GM10248 (cell line): ENCODE results near the gene DGKI.

ENCODE experiments used
- CTCF ChIA-PET: fragments of 300-600 bp; sonication (Branson Sonifier 250); formaldehyde crosslinking; extraction: SDS; loops from one replicate; lab custom pipeline; 2021; ENCODE audit warnings: antibody characterized with exemption; lab: Yijun Ruan, JAX
- POLR2A ChIA-PET: fragments of 350-650 bp; sonication (Branson Sonifier 250); formaldehyde crosslinking; extraction: SDS; loops from one replicate; lab custom pipeline; 2020; ENCODE audit warnings: antibody characterized with exemption; lab: Yijun Ruan, JAX
- DNase-seq: peaks from one replicate; pipeline ENCODE4 v3.0.0; 2012; ENCODE audit errors: extremely low spot score
- TF ChIP-seq, protein P1 (sequence below): IDR thresholded peaks from 2 replicates; pipeline ENCODE4 v1.5.1; 2012; ENCODE audit warnings: mild to moderate bottlenecking, low read depth; ENCODE audit errors: extremely low read depth, missing control alignments, control extremely low read depth

Gene DGKI

DNA sequence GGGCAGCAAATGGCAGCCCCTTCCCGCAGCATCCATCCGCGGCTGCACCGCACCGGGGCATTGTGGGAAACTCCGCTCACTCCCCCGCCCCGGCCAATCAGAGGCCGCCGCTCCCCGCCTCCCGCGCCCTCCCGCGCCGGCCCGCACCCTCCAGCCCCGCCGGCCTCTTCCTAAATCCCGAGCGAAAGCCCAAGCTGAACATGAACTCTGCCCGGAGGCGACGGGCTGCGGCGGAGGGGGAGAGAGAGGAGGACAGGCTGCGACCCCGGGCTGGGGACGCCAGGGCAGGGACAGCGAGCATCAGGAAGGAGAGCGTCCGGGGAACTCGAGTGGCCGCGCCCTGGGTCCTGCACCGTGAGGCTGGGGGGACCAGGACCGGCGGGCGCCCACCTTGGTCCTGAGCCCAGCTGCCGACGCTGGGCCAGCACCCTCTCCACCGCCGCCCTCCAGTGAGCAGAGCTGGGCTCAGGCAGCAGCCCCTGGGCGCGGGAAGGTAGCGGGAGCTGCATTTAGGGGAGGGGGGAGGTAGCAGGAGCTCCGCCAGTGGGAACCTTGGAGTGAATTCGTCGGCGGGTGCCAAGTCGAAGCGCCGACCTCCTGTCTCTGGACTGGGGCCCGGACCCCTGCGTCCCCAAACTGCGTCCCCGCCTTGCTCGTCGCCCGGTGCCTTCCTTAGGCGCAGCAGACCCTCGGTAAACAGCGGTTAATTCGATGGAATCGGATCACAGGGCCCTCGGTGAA, at the start of gene DGKI:
TSS of gene DGKI (minus strand) at position 148 of the 741 bp plus-strand sequence.
- ChIA-PET POLR2A (no interaction called here), CTCF (interaction anchor here (1.3 kb wide), 1 partner anchor 15 kb away, joined by 4 read pairs; no protein-coding TSS in a partner anchor)
- DNase-seq, result peak; percentile 62
- TF ChIP-seq, protein P1, sequence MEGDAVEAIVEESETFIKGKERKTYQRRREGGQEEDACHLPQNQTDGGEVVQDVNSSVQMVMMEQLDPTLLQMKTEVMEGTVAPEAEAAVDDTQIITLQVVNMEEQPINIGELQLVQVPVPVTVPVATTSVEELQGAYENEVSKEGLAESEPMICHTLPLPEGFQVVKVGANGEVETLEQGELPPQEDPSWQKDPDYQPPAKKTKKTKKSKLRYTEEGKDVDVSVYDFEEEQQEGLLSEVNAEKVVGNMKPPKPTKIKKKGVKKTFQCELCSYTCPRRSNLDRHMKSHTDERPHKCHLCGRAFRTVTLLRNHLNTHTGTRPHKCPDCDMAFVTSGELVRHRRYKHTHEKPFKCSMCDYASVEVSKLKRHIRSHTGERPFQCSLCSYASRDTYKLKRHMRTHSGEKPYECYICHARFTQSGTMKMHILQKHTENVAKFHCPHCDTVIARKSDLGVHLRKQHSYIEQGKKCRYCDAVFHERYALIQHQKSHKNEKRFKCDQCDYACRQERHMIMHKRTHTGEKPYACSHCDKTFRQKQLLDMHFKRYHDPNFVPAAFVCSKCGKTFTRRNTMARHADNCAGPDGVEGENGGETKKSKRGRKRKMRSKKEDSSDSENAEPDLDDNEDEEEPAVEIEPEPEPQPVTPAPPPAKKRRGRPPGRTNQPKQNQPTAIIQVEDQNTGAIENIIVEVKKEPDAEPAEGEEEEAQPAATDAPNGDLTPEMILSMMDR, result no peak

DNA sequence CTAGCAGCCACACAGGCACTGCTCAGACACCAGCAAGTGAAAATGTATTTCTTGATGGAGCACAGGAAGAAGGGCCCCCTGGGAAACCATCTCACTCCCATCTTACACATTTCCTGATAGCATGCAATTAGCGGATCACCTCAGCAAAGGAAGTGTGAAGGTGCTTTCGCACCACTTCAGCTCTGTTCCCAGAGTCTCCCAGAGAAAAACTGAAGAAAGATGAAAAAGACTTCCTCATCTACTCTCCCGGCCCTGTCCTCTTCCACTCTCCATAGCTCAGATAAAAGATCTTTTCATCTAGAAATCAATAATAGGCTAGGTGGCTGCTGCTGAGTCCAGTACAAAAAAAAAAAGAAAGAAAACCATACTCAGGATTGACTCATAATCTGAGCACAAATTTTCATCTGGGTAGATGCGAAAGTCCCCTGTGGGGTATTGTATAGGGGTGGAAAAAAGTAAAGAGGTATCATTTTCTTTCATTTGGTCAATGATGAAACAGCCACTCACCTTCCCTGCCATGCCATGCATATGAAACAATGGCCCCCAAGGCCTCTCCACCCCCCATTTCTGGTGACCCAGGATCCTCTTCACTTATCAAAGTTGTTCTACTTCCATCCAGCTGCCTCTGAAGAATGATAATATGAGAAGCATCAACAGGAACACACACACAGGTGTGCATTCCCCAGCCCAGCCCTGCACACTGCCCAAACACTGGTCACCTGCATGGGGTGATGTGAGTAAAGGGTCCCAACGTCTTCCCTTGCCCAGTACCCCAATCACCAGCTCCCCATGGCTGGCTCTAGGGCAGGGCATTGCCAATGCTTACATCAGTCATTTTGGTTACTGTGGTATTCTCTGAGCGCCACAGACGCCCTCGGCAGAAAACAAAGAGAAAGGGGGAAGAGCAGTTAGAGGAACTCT, 48.8 kb upstream of the DGKI start:
- DNase-seq, result peak; percentile 51
- ChIA-PET POLR2A (interaction anchor here (0.6 kb wide), 1 partner anchor 272 kb away, joined by 3 read pairs; no protein-coding TSS in a partner anchor), CTCF (interaction anchor here (0.6 to 9.0 kb wide), 10 partner anchors 7 to 289 kb away, joined by 3 to 70 read pairs (median 4); partner anchors contain the start of gene CREB3L2)
- TF ChIP-seq, protein P1, result no peak

DNA sequence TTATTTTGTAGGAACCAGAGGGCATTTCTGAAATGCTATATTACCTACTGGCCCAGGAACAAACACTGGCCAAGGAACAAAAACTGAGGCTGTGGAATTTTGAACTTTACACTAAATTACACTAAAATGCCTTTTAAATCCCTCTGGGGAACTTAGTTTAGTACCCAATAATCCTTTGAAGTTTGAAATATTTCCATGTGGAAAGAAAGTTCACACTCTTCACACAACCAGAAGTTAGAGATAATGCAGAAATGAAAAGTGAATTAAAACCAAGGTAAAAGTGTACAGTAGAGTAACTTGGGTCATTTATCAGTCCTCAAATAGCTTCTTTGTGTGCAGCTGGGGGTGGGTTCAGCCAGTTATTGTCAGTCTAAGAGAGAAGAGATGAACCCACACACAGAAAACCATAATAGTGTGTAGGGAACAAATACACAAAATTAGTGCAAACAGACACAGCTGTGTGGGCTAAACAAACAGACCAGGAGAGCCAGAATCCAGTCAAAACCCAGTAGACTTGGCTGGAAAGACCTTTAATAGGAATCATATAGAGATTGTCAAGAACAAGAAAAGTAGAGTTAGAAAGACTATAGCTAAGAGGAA, 46.5 kb upstream of the DGKI start:
- TF ChIP-seq, protein P1, result no peak
- POLR2A ChIA-PET, result no interaction called here
- CTCF ChIA-PET, result interaction anchor here (1.1 to 9.0 kb wide), 6 partner anchors 8 to 237 kb away, joined by 3 to 70 read pairs (median 8); partner anchors contain the start of gene CREB3L2
- DNase-seq, result no peak

DNA sequence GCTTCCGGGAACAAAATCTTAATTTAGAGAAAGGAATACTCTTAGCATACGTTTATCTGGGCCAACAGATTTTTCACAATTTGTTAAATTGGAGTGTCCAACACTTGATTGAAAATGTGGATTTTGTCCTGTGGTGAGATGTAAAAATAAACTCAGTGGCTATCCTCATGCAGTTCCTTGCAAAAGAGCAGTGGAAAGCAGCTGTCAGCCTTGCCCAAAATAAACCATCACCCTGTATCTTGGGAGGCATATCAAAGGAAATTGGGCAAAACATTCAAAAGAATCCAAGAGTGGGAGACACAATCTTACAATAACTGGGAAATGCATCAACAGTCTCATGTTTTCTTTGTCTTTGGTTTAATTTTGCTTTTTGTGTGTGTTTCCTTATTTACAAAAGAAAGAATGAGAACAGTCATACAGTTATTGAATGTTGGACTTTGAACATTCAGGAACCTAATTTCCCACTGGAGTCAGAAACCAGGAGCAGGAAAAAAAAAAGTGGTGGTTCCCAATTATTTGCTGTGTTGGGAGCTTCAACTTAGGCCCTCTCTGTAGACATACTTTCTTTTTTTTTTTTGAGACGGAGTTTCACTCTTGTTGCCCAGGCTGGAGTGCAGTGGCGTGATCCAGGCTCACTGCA, 44.4 kb upstream of the DGKI start:
- ChIA-PET POLR2A (interaction anchor here (0.6 to 1.4 kb wide), 2 partner anchors 12 to 28 kb away, joined by 3 to 5 read pairs; no protein-coding TSS in a partner anchor), CTCF (interaction anchor here (0.9 to 9.0 kb wide), 7 partner anchors 10 to 235 kb away, joined by 3 to 70 read pairs (median 4); partner anchors contain the start of gene CREB3L2)
- TF ChIP-seq, protein P1, result no peak
- no peak for DNase-seq

DNA sequence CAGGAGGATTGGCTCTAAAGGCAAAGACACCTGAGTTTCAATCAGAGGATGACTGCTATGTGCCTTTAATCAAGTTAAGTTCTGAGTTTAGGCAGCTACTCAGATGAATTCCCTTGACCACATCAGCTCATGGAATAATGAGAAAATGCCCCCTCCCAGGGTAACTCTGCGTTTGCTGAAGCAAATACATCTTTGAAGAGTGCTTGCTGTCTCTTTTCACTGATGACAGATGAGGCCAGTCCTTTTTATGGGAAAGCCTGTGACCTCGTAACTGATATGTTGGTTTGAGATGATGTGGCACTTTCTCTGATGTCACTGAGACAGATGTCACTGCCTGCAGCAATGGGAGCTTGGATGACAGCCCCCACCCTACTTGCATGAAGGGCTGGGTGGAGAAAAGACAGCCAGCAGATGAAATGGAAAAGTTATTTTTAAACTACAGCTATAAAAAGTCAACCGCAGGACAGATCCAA, 43.7 kb upstream of the DGKI start:
- POLR2A ChIA-PET, result interaction anchor here (1.4 kb wide), 1 partner anchor 11 kb away, joined by 5 read pairs; no protein-coding TSS in a partner anchor
- TF ChIP-seq, protein P1, result no peak
- no peak for DNase-seq
- CTCF ChIA-PET, result interaction anchor here (0.9 to 9.0 kb wide), 7 partner anchors 9 to 234 kb away, joined by 3 to 70 read pairs (median 4); partner anchors contain the start of gene CREB3L2
